Esophagus muscularis mucosa (tissue), 4 donors: ENCODE results near the gene SLC24A3. TPM values are rescaled to one million over a fixed set of nuclear protein-coding genes. Genes with fewer than 3 reads are reported as not detected.

Experiments
- DNase-seq: peaks from one replicate; pipeline ENCODE4 v3.0.0-alpha.2; 2017; ENCODE audit errors: extremely low spot score
- H3K27ac ChIP-seq, 4 donors: fragments of 200-600 bp; sonication (generic); replicated peaks in 1 of 4; 1 replicate in 3 of 4; 2 replicates in 1 of 4; pipeline ENCODE4 v1.5.1; 2016 to 2019; ENCODE audit warnings: mild to moderate bottlenecking in 1 of 4
- H3K27me3 ChIP-seq, 4 donors: fragments of 200-600 bp; sonication (generic); one replicate each; pipeline versions ENCODE4 v1.5.1 to v1.6.0; 2016 to 2019
- H3K36me3 ChIP-seq, 4 donors: fragments of 200-600 bp; sonication (generic); one replicate each; pipeline ENCODE4 v1.5.1; 2016 to 2019
- H3K4me1 ChIP-seq, 4 donors: fragments of 200-600 bp; sonication (generic); one replicate each; pipeline ENCODE4 v1.5.1; 2016 to 2019
- H3K4me3 ChIP-seq, 4 donors: fragments of 200-600 bp; sonication (generic); 1 replicate in 2 of 4; 2 replicates in 2 of 4; pipeline ENCODE4 v1.5.1; 2016 to 2019; ENCODE audit warnings: mild to moderate bottlenecking in 4 of 4, moderate library complexity in 1 of 4
- H3K9me3 ChIP-seq, 4 donors: fragments of 200-600 bp; sonication (generic); 1 replicate in 3 of 4; 2 replicates in 1 of 4; pipeline ENCODE4 v1.5.1; 2016 to 2019
- CTCF ChIP-seq, 3 experiments: fragments of 200-600 bp in 2 of 3; fragments of 450-650 bp in 1 of 3; sonication (generic) in 2 of 3; IDR thresholded peaks; one replicate each; pipeline ENCODE4 v1.5.1; 2017 to 2019; ENCODE audit warnings: antibody characterized with exemption in 3 of 3, mild to moderate bottlenecking in 2 of 3, moderate library complexity in 1 of 3
- EP300 ChIP-seq: sonication (generic); formaldehyde crosslinking; IDR thresholded peaks from one replicate; pipeline ENCODE4 v1.6.1; 2017; ENCODE audit warnings: antibody characterized with exemption
- POLR2A ChIP-seq: fragments of 450-650 bp; IDR thresholded peaks from one replicate; pipeline ENCODE4 v1.6.1; 2017; ENCODE audit warnings: antibody characterized with exemption, moderate library complexity, mild to moderate bottlenecking, low read depth
- POLR2AphosphoS5 ChIP-seq, 2 donors: sonication (generic); formaldehyde crosslinking; IDR thresholded peaks; one replicate each; pipeline ENCODE4 v1.6.1; 2017; ENCODE audit warnings: antibody characterized with exemption in 2 of 2
- WGBS: methylation state at CpG from one replicate; pipeline ENCODE4 v1.1.5; 2018; 5-methylcytosine and 5-hydroxymethylcytosine counted together
- intact Hi-C: fragments of 100-400 bp; cut with DNase I; formaldehyde crosslinking; loops from one replicate; pipeline ENCODE4 v1.15.1; 2023
- total RNA-seq, 4 donors: library from RNA; depleted of rRNA; stranded (reverse); fragments of >200 nt; gene quantifications; one replicate each; pipeline versions ENCODE4 v1.1.0 to v1.2.1, GENCODE V29; 2016

The SLC24A3 gene
- total RNA-seq, 4 donors from 2014 or later, result 4.6 to 11.5 (median 6.6) TPM

DNA sequence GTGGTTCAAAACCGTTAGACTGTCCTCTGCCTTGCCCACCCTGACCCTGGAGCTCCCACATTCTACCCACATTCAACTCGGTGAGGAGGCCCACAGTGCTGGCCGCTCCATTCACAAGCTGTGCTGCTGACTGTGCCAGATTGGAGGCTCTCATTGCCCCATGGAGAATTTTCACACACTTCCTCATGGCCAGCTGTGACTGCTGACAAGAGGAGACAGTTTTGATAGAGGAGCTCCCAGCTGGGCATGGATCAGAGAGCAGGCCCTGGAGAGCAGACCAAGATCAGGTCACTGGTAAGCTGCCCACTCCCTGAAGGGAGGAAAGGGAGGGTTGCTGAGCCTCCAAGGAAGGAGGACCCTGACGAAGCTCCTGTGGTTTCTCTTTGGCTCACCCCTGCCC lies 299.5 kb downstream of the SLC24A3 start:
- H3K36me3 ChIP-seq, result no peaks in the 10 kb centered on the region
- TF ChIP-seq CTCF (IDR thresholded peaks at IDR 0.05) (no peak), POLR2AphosphoS5 (IDR thresholded peaks at IDR 0.05) (no peak), POLR2A (no peak), EP300 (no peak)
- WGBS, result 84% methylated on average over 4 of the region's 4 CpGs
- H3K9me3 ChIP-seq, result no peaks in the 10 kb centered on the region
- no peak for DNase-seq
- no peaks in the 10 kb centered on the region for H3K27me3 ChIP-seq
- no peak overlapping the region for H3K27ac ChIP-seq
- intact Hi-C loops, result no loop called here
- H3K4me3 ChIP-seq, result no peak overlapping the region
- H3K4me1 ChIP-seq, result peaks cover 0 to 4% (median under 1%) of the 10 kb centered on the region in 4 donors

- TF ChIP-seq POLR2AphosphoS5 (IDR thresholded peaks at IDR 0.05), result no peak
- no peak for TF ChIP-seq CTCF (IDR thresholded peaks at IDR 0.05)
- TF ChIP-seq EP300, result no peak
- TF ChIP-seq POLR2A, result no peak
- H3K36me3 ChIP-seq, result no peaks in the 10 kb centered on the region
- no peaks in the 10 kb centered on the region for H3K9me3 ChIP-seq
- H3K4me3 ChIP-seq, result no peak overlapping the region
- no peaks in the 10 kb centered on the region for H3K27me3 ChIP-seq
- no peak overlapping the region for H3K27ac ChIP-seq
- DNase-seq, result no peak
- 51% methylated on average over 2 of the region's 3 CpGs for WGBS
- peaks cover 0 to 10% (median 5%) of the 10 kb centered on the region in 4 donors for H3K4me1 ChIP-seq
- intact Hi-C loops, result no loop called here
Measured at GRCh38 chr20:19512886-19513677, 300.6 kb downstream of the SLC24A3 start.

DNA sequence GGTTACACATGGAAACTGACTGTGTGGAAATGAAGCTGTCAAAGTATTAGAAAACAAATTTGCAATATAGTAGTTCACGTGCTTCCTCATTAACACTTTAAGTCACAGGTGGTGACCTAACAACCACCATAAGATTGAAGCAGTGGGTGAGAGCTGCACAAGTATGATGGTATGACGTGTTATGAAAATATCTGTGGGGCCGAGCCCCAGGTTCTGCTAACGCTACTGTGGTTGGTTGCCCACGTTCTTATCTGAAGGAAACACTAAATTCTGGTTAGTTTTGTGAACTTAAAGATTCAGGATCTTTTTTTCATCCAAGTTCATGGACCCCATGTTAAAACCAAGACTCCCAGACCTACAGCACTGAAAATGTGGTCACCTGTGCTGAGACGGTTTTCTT lies 302.6 kb downstream of the SLC24A3 start:
- peaks cover 0 to 10% (median 5%) of the 10 kb centered on the region in 4 donors for H3K4me1 ChIP-seq
- H3K27me3 ChIP-seq, result no peaks in the 10 kb centered on the region
- no peak overlapping the region for H3K27ac ChIP-seq
- no peak overlapping the region for H3K4me3 ChIP-seq
- DNase-seq, result no peak
- H3K36me3 ChIP-seq, result no peaks in the 10 kb centered on the region
- 77% methylated on average over 6 of the region's 6 CpGs for WGBS
- no peaks in the 10 kb centered on the region for H3K9me3 ChIP-seq
- intact Hi-C loops, result no loop called here
- TF ChIP-seq POLR2AphosphoS5 (IDR thresholded peaks at IDR 0.05) (no peak), EP300 (no peak), CTCF (IDR thresholded peaks at IDR 0.05) (no peak), POLR2A (no peak)

GRCh38 chr20:19519466-19519865 lies 307.0 kb downstream of the SLC24A3 start:
- peaks cover 0 to 36% (median 26%) of the 10 kb centered on the region in 4 donors for H3K4me1 ChIP-seq
- TF ChIP-seq POLR2A (no peak), EP300 (no peak), CTCF (IDR thresholded peaks at IDR 0.05) (no peak), POLR2AphosphoS5 (IDR thresholded peaks at IDR 0.05) (no peak)
- no peak for DNase-seq
- H3K36me3 ChIP-seq, result no peaks in the 10 kb centered on the region
- H3K4me3 ChIP-seq, result no peak overlapping the region
- H3K9me3 ChIP-seq, result no peaks in the 10 kb centered on the region
- intact Hi-C loops, result no loop called here
- WGBS, result 85% methylated on average over 1 of the region's 1 CpG
- no peaks in the 10 kb centered on the region for H3K27me3 ChIP-seq
- no peak overlapping the region for H3K27ac ChIP-seq

GRCh38 chr20:19520261-19520660 lies 307.8 kb downstream of the SLC24A3 start:
- Histone ChIP-seq H3K36me3 (no peaks in the 10 kb centered on the region), H3K4me1 (peaks cover 0 to 36% (median 29%) of the 10 kb centered on the region in 4 donors), H3K27me3 (no peaks in the 10 kb centered on the region), H3K9me3 (no peaks in the 10 kb centered on the region), H3K27ac (no peak overlapping the region), H3K4me3 (no peak overlapping the region)
- 92% methylated on average over 7 of the region's 7 CpGs for WGBS
- intact Hi-C loops, result no loop called here
- no peak for DNase-seq
- no peak for TF ChIP-seq EP300
- TF ChIP-seq POLR2A, result no peak
- TF ChIP-seq CTCF (IDR thresholded peaks at IDR 0.05), result no peak
- no peak for TF ChIP-seq POLR2AphosphoS5 (IDR thresholded peaks at IDR 0.05)
